HUES6 (cell line): ENCODE measurements around the gene MDH1.

Experiments
- H3K27ac ChIP-seq: 2 replicates; pipeline ENCODE4 v1.7.0; 2013; ENCODE audit warnings: low read depth, mild to moderate bottlenecking, low read length, inconsistent platforms
- H3K27me3 ChIP-seq: 2 replicates; pipeline ENCODE4 v1.6.1; 2013; ENCODE audit warnings: low read length; ENCODE audit not compliant: control insufficient read depth, insufficient read depth
- H3K36me3 ChIP-seq: 2 replicates; pipeline ENCODE4 v1.6.1; 2013; ENCODE audit warnings: low read length; ENCODE audit not compliant: control insufficient read depth, insufficient read depth
- H3K4me1 ChIP-seq: 2 replicates; pipeline ENCODE4 v1.6.1; 2013; ENCODE audit warnings: low read length; ENCODE audit not compliant: control insufficient read depth, insufficient read depth
- H3K4me3 ChIP-seq: 2 replicates; pipeline ENCODE4 v1.5.1; 2013; ENCODE audit warnings: low read depth, low read length
- H3K9ac ChIP-seq: one replicate; pipeline ENCODE4 v1.6.1; 2013; ENCODE audit warnings: mild to moderate bottlenecking, low read length
- H3K9me3 ChIP-seq: 2 replicates; pipeline ENCODE4 v1.6.1; 2013; ENCODE audit warnings: low read depth, low read length; ENCODE audit not compliant: control insufficient read depth, insufficient read depth

Gene MDH1

DNA sequence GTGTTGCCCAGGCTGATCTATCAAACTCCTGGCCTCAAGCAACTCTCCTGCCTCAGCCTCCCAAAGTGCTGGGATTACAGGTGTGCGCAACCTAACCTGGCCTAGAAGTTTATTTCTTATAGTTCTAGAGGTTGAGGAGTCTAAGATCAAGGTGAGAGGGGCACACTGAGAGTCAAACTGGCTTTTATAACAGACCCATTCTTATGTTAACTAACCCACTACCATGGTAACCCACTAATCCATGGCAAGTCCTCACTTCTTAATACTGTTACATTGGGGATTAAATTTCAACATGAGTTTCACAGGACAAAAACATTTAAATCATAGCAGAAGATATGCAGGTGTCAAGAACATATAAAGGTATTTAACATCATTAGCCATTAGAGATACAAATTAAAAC lies 50.6 kb downstream of the MDH1 start:
- Histone ChIP-seq H3K27me3 (no peaks in the 10 kb centered on the region), H3K9ac (no peak overlapping the region), H3K4me3 (no peak overlapping the region)

DNA sequence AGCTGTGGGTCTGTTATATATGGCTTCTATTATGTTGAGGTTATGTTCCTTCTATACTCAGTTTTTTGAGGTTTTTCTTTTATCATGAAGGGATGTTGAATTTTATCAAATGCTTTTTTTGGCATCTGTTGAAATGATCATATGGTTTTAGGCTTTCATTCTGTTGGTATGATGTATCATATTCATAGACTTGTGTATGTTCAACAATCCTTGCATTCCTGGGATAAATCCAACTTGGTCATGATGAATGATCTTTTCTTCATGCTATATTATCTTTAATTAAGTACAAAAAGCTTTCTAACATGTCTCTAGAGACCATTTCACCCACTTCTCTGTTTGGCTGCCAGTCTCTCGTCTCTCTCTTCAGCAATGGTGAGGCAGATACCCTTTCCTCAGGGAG lies 54.2 kb downstream of the MDH1 start:
- no peak overlapping the region for H3K9ac ChIP-seq

More for the DNA sequence above, 50.6 kb downstream of the MDH1 start:
- Histone ChIP-seq H3K36me3 (no peaks in the 10 kb centered on the region), H3K27ac (no peak overlapping the region; the same call in 1 of the 2 replicates), H3K9me3 (peaks cover 6% of the 10 kb centered on the region; the same call in 1 of the 2 replicates), H3K4me1 (peaks cover 7% of the 10 kb centered on the region; the same call in 1 of the 2 replicates)

DNA sequence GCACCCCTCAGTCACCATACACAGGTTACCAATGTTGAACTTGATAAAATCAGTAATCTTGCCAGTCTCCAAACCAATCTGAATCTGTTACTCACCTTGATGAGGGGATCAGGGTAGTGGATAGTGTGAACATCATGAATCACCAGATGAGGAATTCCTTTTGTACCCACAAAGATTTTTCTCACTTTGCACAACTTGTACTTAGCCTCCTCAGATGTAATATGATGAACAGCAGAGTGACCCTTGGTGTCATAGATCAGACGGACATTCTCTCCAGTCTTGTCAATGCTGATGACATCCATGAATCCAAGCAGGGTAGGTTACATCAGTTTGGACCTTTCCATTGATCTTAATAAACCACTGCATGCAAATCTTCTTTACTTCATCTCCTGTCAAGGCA lies 54.7 kb downstream of the MDH1 start:
- no peaks in the 10 kb centered on the region for H3K36me3 ChIP-seq
- no peak overlapping the region for H3K27ac ChIP-seq
- H3K9me3 ChIP-seq, result 0 out of 2 replicates have a peak, but pooled peaks cover 3% of the 10 kb centered on the region
- no peaks in the 10 kb centered on the region for H3K27me3 ChIP-seq
- no peak overlapping the region for H3K9ac ChIP-seq
- H3K4me1 ChIP-seq, result peaks cover 7% of the 10 kb centered on the region; the same call in 1 of the 2 replicates
- no peak overlapping the region for H3K4me3 ChIP-seq

More for the DNA sequence above, 54.2 kb downstream of the MDH1 start:
- Histone ChIP-seq H3K4me1 (peaks cover 7% of the 10 kb centered on the region; the same call in 1 of the 2 replicates), H3K27ac (no peak overlapping the region), H3K27me3 (no peaks in the 10 kb centered on the region), H3K4me3 (no peak overlapping the region), H3K36me3 (no peaks in the 10 kb centered on the region), H3K9me3 (0 out of 2 replicates have a peak, but pooled peaks cover 3% of the 10 kb centered on the region)

DNA sequence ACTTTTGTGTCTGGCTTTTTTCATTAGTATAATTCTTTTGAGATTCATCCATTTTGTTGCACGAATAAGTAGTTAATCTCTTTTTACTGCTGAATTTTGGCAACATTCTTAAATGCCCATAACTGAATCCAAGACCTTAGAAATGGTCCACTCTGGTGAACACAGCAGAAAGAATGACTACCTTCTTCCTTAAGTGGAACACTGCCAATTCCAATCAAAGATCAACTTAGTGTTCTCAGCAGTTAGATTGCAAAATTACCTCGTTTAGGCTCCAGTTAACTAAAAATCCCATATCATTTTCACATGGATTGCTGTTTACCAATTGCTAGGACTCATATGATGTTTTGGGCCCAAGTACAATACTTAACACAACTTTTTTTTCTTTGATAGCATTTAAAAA lies 59.9 kb downstream of the MDH1 start:
- H3K9me3 ChIP-seq, result 0 out of 2 replicates have a peak, but pooled peaks cover 3% of the 10 kb centered on the region
- no peak overlapping the region for H3K4me3 ChIP-seq
- no peak overlapping the region for H3K27ac ChIP-seq
- no peaks in the 10 kb centered on the region for H3K4me1 ChIP-seq
- H3K36me3 ChIP-seq, result no peaks in the 10 kb centered on the region
- no peak overlapping the region for H3K9ac ChIP-seq
- H3K27me3 ChIP-seq, result no peaks in the 10 kb centered on the region

DNA sequence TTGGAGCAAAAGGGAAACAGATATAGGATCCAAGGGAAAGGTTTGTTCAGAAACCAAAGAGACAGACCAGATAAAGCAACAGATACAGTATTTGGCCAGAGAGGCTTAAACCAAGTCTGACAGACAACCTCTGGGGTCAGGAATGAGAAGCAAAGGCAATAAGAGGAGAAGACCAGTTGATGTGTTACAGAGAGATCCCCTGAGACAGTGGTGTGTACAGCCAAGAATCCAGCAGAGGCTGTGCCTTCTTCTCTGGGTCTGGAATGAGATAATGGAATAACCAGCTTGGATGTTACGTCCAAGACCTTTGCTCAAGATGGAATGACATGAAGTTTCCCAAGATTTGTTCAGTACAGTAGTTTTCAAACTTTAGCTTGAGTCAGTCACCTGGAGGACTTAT lies 61.1 kb downstream of the MDH1 start:
- no peaks in the 10 kb centered on the region for H3K27me3 ChIP-seq
- H3K36me3 ChIP-seq, result no peaks in the 10 kb centered on the region
- no peaks in the 10 kb centered on the region for H3K4me1 ChIP-seq
- H3K9me3 ChIP-seq, result 0 out of 2 replicates have a peak, but pooled peaks cover 4% of the 10 kb centered on the region
- no peak overlapping the region for H3K4me3 ChIP-seq
- no peak overlapping the region for H3K27ac ChIP-seq
- H3K9ac ChIP-seq, result no peak overlapping the region

DNA sequence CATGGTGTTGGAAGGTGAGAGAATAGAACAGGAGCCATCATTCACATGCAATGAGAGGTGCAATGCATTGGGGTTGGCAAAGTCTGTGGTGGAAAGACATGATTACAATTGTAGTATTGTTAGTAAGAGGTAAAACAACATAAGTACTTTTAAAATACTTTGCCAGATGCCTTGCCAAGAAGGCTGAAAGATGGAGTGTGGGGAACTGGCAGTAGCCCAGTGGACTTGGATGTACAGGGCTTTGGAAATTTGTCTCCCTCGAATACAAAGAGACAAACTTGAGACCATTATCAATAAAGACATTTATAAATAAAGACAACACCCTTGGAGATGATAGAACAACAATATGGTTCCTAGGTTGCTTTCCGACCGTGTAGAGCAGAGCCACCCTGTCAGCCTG lies 62.0 kb downstream of the MDH1 start:
- Histone ChIP-seq H3K4me3 (no peak overlapping the region), H3K27ac (no peak overlapping the region), H3K36me3 (no peaks in the 10 kb centered on the region), H3K4me1 (no peaks in the 10 kb centered on the region), H3K9ac (no peak overlapping the region), H3K9me3 (0 out of 2 replicates have a peak, but pooled peaks cover 4% of the 10 kb centered on the region), H3K27me3 (no peaks in the 10 kb centered on the region)

DNA sequence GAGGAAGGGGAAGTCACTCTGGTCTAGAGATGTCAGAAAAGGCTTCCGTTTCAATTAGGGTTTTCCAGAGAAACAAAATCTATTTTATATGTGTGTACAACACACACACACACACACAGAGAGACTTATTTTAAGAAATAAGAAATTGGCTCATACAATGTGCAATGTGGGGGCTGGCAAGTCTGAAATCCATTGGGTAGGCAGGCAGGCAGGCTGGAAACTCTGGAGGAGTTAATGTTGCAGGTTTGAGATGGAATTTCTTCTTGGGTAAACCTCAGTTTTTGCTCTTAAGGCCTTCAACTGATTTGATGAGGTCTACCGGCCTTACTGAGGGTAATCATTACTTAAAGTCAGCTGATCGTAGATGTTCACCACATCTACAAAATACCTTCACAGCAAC lies 62.6 kb downstream of the MDH1 start:
- no peak overlapping the region for H3K9ac ChIP-seq
- H3K27me3 ChIP-seq, result no peaks in the 10 kb centered on the region
- H3K36me3 ChIP-seq, result no peaks in the 10 kb centered on the region
- H3K4me1 ChIP-seq, result no peaks in the 10 kb centered on the region
- 0 out of 2 replicates have a peak, but pooled peaks cover 4% of the 10 kb centered on the region for H3K9me3 ChIP-seq
- H3K27ac ChIP-seq, result no peak overlapping the region
- H3K4me3 ChIP-seq, result no peak overlapping the region

DNA sequence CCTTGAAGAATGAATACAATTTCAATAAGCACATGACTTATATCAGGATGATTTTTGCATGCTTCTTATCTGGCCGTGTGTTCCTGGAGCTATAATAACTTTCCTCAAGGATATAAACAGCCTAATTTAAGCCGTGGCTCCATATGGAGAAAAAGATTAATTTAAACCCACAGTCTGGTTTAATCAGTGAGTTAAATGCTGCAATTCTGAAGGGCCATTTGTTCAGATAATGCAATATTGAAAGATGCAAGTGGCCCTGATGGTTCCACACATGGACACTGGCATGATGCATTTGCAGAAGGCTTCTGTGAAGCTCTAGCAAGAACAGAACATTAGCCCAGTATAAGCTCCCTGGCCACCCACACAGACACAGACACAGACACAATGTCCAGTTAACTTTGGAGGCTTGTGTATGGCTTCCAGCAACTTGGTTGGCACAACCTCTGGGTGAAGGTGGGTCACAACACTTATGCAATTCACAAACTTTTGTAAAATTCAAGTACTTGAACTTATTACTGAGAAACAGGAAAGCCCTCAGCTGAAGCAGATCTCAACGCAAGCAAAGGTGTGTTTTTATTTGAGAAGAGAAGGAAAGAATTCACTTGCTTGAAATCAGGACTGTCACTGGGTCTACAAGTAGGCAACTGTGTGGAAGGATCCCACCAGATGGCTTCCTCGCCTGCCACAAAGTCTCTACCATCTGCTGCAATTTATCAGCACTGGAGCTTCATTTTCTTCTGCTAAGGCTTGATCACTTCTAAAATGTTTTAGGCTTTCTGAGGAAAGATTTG lies 63.3 kb downstream of the MDH1 start:
- H3K27ac ChIP-seq, result no peak overlapping the region
- H3K27me3 ChIP-seq, result no peaks in the 10 kb centered on the region
- no peaks in the 10 kb centered on the region for H3K4me1 ChIP-seq
- no peaks in the 10 kb centered on the region for H3K36me3 ChIP-seq
- no peak overlapping the region for H3K4me3 ChIP-seq
- H3K9ac ChIP-seq, result no peak overlapping the region
- 0 out of 2 replicates have a peak, but pooled peaks cover 7% of the 10 kb centered on the region for H3K9me3 ChIP-seq

DNA sequence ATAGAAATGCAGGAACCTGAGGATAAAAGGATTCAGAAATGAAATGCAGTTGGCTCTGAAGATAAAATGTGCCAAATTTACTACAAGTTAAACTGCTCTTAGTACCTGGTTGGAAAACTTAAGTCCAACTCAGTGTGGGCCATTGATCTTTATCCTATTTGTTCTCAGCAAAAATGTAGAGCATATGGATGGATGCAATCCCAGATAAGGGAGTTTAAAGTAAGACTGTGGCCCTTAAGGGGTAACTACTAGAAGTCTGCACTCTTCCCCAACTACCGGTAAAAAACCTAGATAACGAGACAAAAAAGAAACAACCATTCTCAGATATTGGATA lies 63.9 kb downstream of the MDH1 start:
- no peak overlapping the region for H3K9ac ChIP-seq
- no peaks in the 10 kb centered on the region for H3K36me3 ChIP-seq
- H3K4me1 ChIP-seq, result no peaks in the 10 kb centered on the region
- no peak overlapping the region for H3K4me3 ChIP-seq
- H3K9me3 ChIP-seq, result 0 out of 2 replicates have a peak, but pooled peaks cover 7% of the 10 kb centered on the region
- H3K27me3 ChIP-seq, result no peaks in the 10 kb centered on the region
- no peak overlapping the region for H3K27ac ChIP-seq

DNA sequence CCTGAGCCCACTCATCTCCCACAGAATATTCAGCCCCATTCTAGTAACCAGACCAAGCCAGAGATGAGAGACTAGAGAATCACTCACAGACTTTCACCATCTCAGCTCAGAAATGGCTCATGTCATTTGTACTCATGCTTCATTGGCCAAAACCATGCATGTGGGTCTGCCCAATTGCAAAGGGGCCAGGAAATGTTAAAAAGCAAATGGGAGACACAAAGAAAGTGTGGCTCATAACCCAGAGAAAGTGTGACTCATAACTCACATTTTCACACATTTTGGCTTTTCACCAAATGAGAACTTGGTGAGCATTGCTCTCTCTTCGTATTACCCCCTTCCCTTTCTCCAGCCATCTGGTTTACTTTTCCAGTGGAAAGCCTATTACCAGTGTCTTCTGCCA lies 66.2 kb downstream of the MDH1 start:
- no peak overlapping the region for H3K27ac ChIP-seq
- H3K4me1 ChIP-seq, result no peaks in the 10 kb centered on the region
- no peak overlapping the region for H3K9ac ChIP-seq
- H3K9me3 ChIP-seq, result 0 out of 2 replicates have a peak, but pooled peaks cover 7% of the 10 kb centered on the region
- no peaks in the 10 kb centered on the region for H3K27me3 ChIP-seq
- H3K36me3 ChIP-seq, result no peaks in the 10 kb centered on the region
- H3K4me3 ChIP-seq, result no peak overlapping the region
